ENCODE measurements around the gene POU3F1. TPM values are rescaled to one million over a fixed set of nuclear protein-coding genes. Genes with fewer than 3 reads are reported as not detected.

Gene POU3F1
- total RNA-seq, 1 donor from 2014 or later: 16.5 TPM

DNA sequence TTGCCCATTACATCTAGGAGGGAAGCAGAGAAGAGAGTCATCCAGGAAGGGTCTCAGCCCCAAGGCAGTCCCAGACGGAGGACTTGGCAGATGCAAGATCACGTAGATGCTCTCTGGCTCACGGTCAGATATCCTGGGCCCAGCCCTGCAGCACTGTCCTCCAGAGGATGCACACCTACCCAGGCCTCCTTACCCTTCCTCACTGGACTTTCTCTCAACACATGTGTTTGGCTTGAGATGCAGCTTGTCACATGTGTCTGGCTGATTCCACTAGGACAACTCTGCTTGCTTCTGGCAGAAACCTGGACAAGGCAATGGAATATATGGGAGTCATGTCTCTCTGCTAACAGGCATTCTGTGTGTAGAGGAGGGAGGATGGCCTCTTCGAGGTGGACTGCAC, 32.4 kb upstream of the POU3F1 start:
- H3K9me3 ChIP-seq (ENCODE audit: low read depth): no peaks in the 10 kb centered on the region
- H3K27ac ChIP-seq: no peak overlapping the region
- H4K20me1 ChIP-seq (ENCODE audit: low read depth): peaks cover 47% of the 10 kb centered on the region
- H3K27ac Mint-ChIP-seq: peak overlapping the region; percentile 76
- peaks cover 18% of the 10 kb centered on the region for H3K27me3 Mint-ChIP-seq (ENCODE audit: insufficient read depth, low read depth)
- H3F3A ChIP-seq (ENCODE audit: low read depth): peaks cover 15% of the 10 kb centered on the region
- no peak for DNase-seq (ENCODE audit: low spot score)
- no peak overlapping the region for H3K4me2 ChIP-seq
- no peaks in the 10 kb centered on the region for H3K27me3 ChIP-seq
- H3K79me2 ChIP-seq (ENCODE audit: low read depth): no peaks in the 10 kb centered on the region
- TF ChIP-seq EZH2phosphoT487 (IDR thresholded peaks at IDR 0.05): no peak
- no peak for TF ChIP-seq EZH2 (IDR thresholded peaks at IDR 0.05)
- TF ChIP-seq, protein P1, sequence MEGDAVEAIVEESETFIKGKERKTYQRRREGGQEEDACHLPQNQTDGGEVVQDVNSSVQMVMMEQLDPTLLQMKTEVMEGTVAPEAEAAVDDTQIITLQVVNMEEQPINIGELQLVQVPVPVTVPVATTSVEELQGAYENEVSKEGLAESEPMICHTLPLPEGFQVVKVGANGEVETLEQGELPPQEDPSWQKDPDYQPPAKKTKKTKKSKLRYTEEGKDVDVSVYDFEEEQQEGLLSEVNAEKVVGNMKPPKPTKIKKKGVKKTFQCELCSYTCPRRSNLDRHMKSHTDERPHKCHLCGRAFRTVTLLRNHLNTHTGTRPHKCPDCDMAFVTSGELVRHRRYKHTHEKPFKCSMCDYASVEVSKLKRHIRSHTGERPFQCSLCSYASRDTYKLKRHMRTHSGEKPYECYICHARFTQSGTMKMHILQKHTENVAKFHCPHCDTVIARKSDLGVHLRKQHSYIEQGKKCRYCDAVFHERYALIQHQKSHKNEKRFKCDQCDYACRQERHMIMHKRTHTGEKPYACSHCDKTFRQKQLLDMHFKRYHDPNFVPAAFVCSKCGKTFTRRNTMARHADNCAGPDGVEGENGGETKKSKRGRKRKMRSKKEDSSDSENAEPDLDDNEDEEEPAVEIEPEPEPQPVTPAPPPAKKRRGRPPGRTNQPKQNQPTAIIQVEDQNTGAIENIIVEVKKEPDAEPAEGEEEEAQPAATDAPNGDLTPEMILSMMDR (IDR thresholded peaks at IDR 0.05): no peak
- no peak overlapping the region for H2AFZ ChIP-seq (replicated peaks)
- peaks cover 22% of the 10 kb centered on the region for H3K4me1 ChIP-seq
- H3K36me3 ChIP-seq: no peaks in the 10 kb centered on the region
- peaks cover 28% of the 10 kb centered on the region for H3K4me1 Mint-ChIP-seq
- H3K4me3 ChIP-seq: no peak overlapping the region
- H3K4me3 Mint-ChIP-seq: no peak overlapping the region
- H3K36me3 Mint-ChIP-seq: peaks cover 2% of the 10 kb centered on the region
- H3K9me3 Mint-ChIP-seq: no peaks in the 10 kb centered on the region
- no peak overlapping the region for H3K9ac ChIP-seq

DNA sequence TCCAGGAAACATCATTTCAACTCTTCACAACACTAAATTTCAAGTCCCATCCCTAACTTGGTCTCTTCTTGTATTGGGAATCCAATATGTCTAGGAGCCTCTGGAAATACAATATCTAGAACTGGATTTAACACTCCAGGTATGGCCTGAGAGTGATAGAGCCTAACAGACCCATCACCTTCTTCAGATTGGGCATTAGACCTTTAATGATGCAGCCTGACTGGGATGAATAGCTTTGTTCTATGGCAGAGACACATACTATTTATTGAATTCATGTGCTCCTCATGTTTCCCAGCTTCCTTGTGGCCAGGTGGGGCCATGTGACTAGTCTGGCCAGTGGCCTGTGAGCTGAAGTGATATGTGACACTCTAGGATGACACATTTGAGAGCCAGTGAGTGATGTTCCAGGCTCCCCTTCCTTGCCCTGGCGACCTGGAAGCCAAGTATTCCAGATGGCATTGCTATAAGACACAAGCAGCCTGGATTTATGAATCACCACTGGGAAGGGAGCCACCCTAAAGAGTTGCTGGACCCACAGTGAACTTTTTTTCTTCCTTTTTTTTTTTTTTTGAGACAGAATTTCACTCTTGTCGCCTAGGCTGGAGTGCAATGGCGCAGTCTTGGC, 31.0 kb upstream of the POU3F1 start:
- H3K4me3 Mint-ChIP-seq: no peak overlapping the region
- H3K9me3 Mint-ChIP-seq: no peaks in the 10 kb centered on the region
- peaks cover 22% of the 10 kb centered on the region for H3K4me1 ChIP-seq
- H3K27me3 ChIP-seq: no peaks in the 10 kb centered on the region
- H4K20me1 ChIP-seq (ENCODE audit: low read depth): peaks cover 47% of the 10 kb centered on the region
- H3F3A ChIP-seq (ENCODE audit: low read depth): peaks cover 11% of the 10 kb centered on the region
- H3K4me1 Mint-ChIP-seq: peaks cover 35% of the 10 kb centered on the region
- no peak overlapping the region for H3K4me2 ChIP-seq
- H3K4me3 ChIP-seq: no peak overlapping the region
- H3K27ac ChIP-seq: no peak overlapping the region
- DNase-seq (ENCODE audit: low spot score): no peak
- H3K79me2 ChIP-seq (ENCODE audit: low read depth): no peaks in the 10 kb centered on the region
- no peak overlapping the region for H2AFZ ChIP-seq (replicated peaks)
- no peaks in the 10 kb centered on the region for H3K36me3 ChIP-seq
- no peak overlapping the region for H3K9ac ChIP-seq
- peaks cover 2% of the 10 kb centered on the region for H3K36me3 Mint-ChIP-seq
- H3K27me3 Mint-ChIP-seq (ENCODE audit: insufficient read depth, low read depth): peaks cover 21% of the 10 kb centered on the region
- TF ChIP-seq, protein P1 (IDR thresholded peaks at IDR 0.05): no peak
- TF ChIP-seq EZH2 (IDR thresholded peaks at IDR 0.05): no peak
- TF ChIP-seq EZH2phosphoT487 (IDR thresholded peaks at IDR 0.05): no peak
- no peaks in the 10 kb centered on the region for H3K9me3 ChIP-seq (ENCODE audit: low read depth)
- no peak overlapping the region for H3K27ac Mint-ChIP-seq

DNA sequence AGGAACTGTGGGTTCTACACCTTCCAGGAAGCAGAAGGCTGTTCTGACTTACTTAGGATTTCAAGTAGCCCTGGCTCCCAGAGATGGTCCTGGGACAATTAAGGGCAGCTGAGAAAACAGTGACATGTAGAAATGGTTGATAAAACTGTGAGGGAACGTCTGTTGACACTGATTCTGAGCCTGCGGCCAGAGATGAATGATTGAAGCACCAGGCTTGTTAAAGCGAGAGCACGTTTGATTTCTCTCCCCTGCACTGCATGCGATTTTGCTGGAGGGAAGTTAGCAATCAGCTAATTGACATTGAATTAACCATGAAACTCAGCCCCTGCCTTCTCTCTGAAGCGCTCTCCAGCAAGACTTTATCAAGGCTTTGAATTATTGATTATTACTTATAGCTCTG, 29.9 kb upstream of the POU3F1 start:
- Mint-ChIP-seq H3K9me3 (no peaks in the 10 kb centered on the region), H3K4me3 (peak overlapping the region; percentile 27), H3K27me3 (ENCODE audit: insufficient read depth, low read depth) (peaks cover 22% of the 10 kb centered on the region), H3K27ac (no peak overlapping the region), H3K36me3 (peaks cover 2% of the 10 kb centered on the region), H3K4me1 (peaks cover 46% of the 10 kb centered on the region)
- Histone ChIP-seq H3K4me1 (peaks cover 26% of the 10 kb centered on the region), H3K4me2 (no peak overlapping the region), H3K36me3 (no peaks in the 10 kb centered on the region), H3K9me3 (ENCODE audit: low read depth) (no peaks in the 10 kb centered on the region), H4K20me1 (ENCODE audit: low read depth) (peaks cover 56% of the 10 kb centered on the region), H3F3A (ENCODE audit: low read depth) (peaks cover 11% of the 10 kb centered on the region), H3K27ac (no peak overlapping the region), H3K79me2 (ENCODE audit: low read depth) (no peaks in the 10 kb centered on the region), H3K9ac (no peak overlapping the region), H3K27me3 (no peaks in the 10 kb centered on the region), H2AFZ (replicated peaks) (no peak overlapping the region), H3K4me3 (no peak overlapping the region)
- DNase-seq (ENCODE audit: low spot score): no peak
- TF ChIP-seq, protein P1 (IDR thresholded peaks at IDR 0.05): no peak
- TF ChIP-seq EZH2 (IDR thresholded peaks at IDR 0.05): no peak

Measured in neural progenitor cell (in vitro differentiated cells).